Fibroblast of lung (primary cell): ENCODE data around the gene JAZF1. TPM values are rescaled to one million over a fixed set of nuclear protein-coding genes. Genes with fewer than 3 reads are reported as not detected.

Experiments used
- DNase-seq, 2 donors: peaks; one replicate each; pipeline versions ENCODE4 v3.0.0 to v3.0.0-alpha.2; 2010; ENCODE audit warnings: low read depth in 2 of 2
- H2AFZ ChIP-seq: 2 replicates; pipeline ENCODE4 v1.5.1; 2012; ENCODE audit warnings: low read length, control low read depth, inconsistent platforms
- H3K27ac ChIP-seq: 2 replicates; pipeline ENCODE4 v1.5.1; 2011; ENCODE audit warnings: low read length, control low read depth; ENCODE audit not compliant: insufficient read depth
- H3K27me3 ChIP-seq: 2 replicates; pipeline ENCODE4 v1.5.1; 2011; ENCODE audit warnings: mild to moderate bottlenecking, low read length; ENCODE audit not compliant: control insufficient read depth, insufficient read depth
- H3K36me3 ChIP-seq: 2 replicates; pipeline ENCODE4 v1.5.1; 2011; ENCODE audit warnings: low read length; ENCODE audit not compliant: control insufficient read depth, insufficient read depth
- H3K4me1 ChIP-seq: 2 replicates; pipeline ENCODE4 v1.5.1; 2011; ENCODE audit warnings: low read length; ENCODE audit not compliant: control insufficient read depth, insufficient read depth; ENCODE audit errors: extremely low read depth
- H3K4me2 ChIP-seq: 2 replicates; pipeline ENCODE4 v1.5.1; 2011; ENCODE audit warnings: low read length, control low read depth; ENCODE audit not compliant: insufficient read depth; ENCODE audit errors: extremely low read depth
- H3K4me3 ChIP-seq, 4 experiments: fragments of 200-600 bp in 1 of 4; sonication (generic) in 1 of 4; replicated peaks in 1 of 4; 2 replicates each; pipeline ENCODE4 v1.5.1; 2011 to 2016; ENCODE audit warnings: low read length in 4 of 4, low read depth in 3 of 4, mild to moderate bottlenecking in 3 of 4, control low read depth in 2 of 4, inconsistent platforms in 1 of 4, mixed read lengths in 1 of 4; ENCODE audit not compliant: insufficient read depth in 1 of 4; ENCODE audit errors: control extremely low read depth in 1 of 4
- H3K79me2 ChIP-seq: 2 replicates; pipeline ENCODE4 v1.5.1; 2012; ENCODE audit warnings: mild to moderate bottlenecking, low read length, inconsistent platforms; ENCODE audit not compliant: control insufficient read depth, insufficient read depth
- H3K9ac ChIP-seq: 2 replicates; pipeline ENCODE4 v1.5.1; 2011; ENCODE audit warnings: mild to moderate bottlenecking, low read length, control low read depth; ENCODE audit not compliant: insufficient read depth
- H3K9me3 ChIP-seq: 2 replicates; pipeline ENCODE4 v1.5.1; 2012; ENCODE audit warnings: low read depth, low read length; ENCODE audit not compliant: control insufficient read depth, insufficient read depth
- H4K20me1 ChIP-seq: 2 replicates; pipeline ENCODE4 v1.5.1; 2011; ENCODE audit warnings: low read length; ENCODE audit not compliant: control insufficient read depth, insufficient read depth; ENCODE audit errors: extremely low read depth
- CTCF ChIP-seq, 2 donors: IDR thresholded peaks in 1 of 2; conservative IDR thresholded peaks in 1 of 2; 1 replicate in 1 of 2; 2 replicates in 1 of 2; pipeline ENCODE4 v1.5.1; 2011 to 2012; ENCODE audit warnings: low read length in 2 of 2, control low read depth in 1 of 2, inconsistent platforms in 1 of 2, low read depth in 1 of 2, mild to moderate bottlenecking in 1 of 2
- EZH2 ChIP-seq: IDR thresholded peaks from 2 replicates; pipeline ENCODE4 v1.5.1; 2012; ENCODE audit warnings: low read length, control low read depth, mild to moderate bottlenecking; ENCODE audit errors: missing control alignments
- polyA plus RNA-seq, 2 donors: library from polyadenylated mRNA; depleted of rRNA in 1 of 2; stranded (reverse) in 1 of 2; unstranded in 1 of 2; fragments of >200 nt; gene quantifications; 2 replicates each; pipeline ENCODE4 v1.2.1, GENCODE V29; 2011 to 2012; ENCODE audit warnings: missing spikeins in 1 of 2
- total RNA-seq: library from RNA; depleted of rRNA; stranded (reverse); fragments of >200 nt; gene quantifications from 2 replicates; pipeline ENCODE4 v1.2.1, GENCODE V29; 2014

The JAZF1 gene
- total and polyA plus RNA-seq, 2 donors (not counting 1 experiment from before 2014, with no cell fraction given), result 9.1 to 9.3 TPM

- Histone ChIP-seq H3K27ac (no peak overlapping the region), H4K20me1 (no peaks in the 10 kb centered on the region), H3K9me3 (no peaks in the 10 kb centered on the region), H3K27me3 (no peaks in the 10 kb centered on the region), H2AFZ (no peak overlapping the region), H3K4me2 (no peak overlapping the region), H3K4me1 (no peaks in the 10 kb centered on the region), H3K79me2 (no peaks in the 10 kb centered on the region), H3K4me3 (no peak overlapping the region), H3K9ac (no peak overlapping the region), H3K36me3 (no peaks in the 10 kb centered on the region)
- DNase-seq, result no peak
- no peak for TF ChIP-seq EZH2
- TF ChIP-seq CTCF (conservative IDR thresholded peaks at IDR 0.05 in 1 of 2, IDR thresholded peaks at IDR 0.05 in 1 of 2; ENCODE audit: low read depth in 1 of 2, low read length in 2 of 2), result no peak
Observed at GRCh38 chr7:27946351-27946750, 234.2 kb downstream of the JAZF1 start.

GRCh38 chr7:27945058-27945795, 235.4 kb downstream of the JAZF1 start:
- Histone ChIP-seq H3K4me1 (no peaks in the 10 kb centered on the region), H3K9me3 (no peaks in the 10 kb centered on the region), H3K79me2 (no peaks in the 10 kb centered on the region), H3K36me3 (no peaks in the 10 kb centered on the region), H2AFZ (no peak overlapping the region), H3K27me3 (no peaks in the 10 kb centered on the region), H3K27ac (no peak overlapping the region), H4K20me1 (no peaks in the 10 kb centered on the region), H3K4me2 (no peak overlapping the region), H3K9ac (no peak overlapping the region), H3K4me3 (no peak overlapping the region)
- no peak for DNase-seq
- TF ChIP-seq EZH2 (no peak), CTCF (conservative IDR thresholded peaks at IDR 0.05 in 1 of 2, IDR thresholded peaks at IDR 0.05 in 1 of 2; ENCODE audit: low read depth in 1 of 2, low read length in 2 of 2) (no peak)

- TF ChIP-seq CTCF (conservative IDR thresholded peaks at IDR 0.05 in 1 of 2, IDR thresholded peaks at IDR 0.05 in 1 of 2; ENCODE audit: low read depth in 1 of 2, low read length in 2 of 2) (no peak), EZH2 (no peak)
- Histone ChIP-seq H2AFZ (no peak overlapping the region), H3K9me3 (no peaks in the 10 kb centered on the region), H3K27ac (no peak overlapping the region), H3K4me3 (no peak overlapping the region), H3K9ac (no peak overlapping the region), H4K20me1 (no peaks in the 10 kb centered on the region), H3K4me1 (no peaks in the 10 kb centered on the region), H3K36me3 (no peaks in the 10 kb centered on the region), H3K4me2 (no peak overlapping the region), H3K27me3 (no peaks in the 10 kb centered on the region), H3K79me2 (no peaks in the 10 kb centered on the region)
- DNase-seq, result no peak
Observed at GRCh38 chr7:27944643-27945042, 236.0 kb downstream of the JAZF1 start.
